ENCODE data around the gene RAP1GAP. TPM values are rescaled to one million over a fixed set of nuclear protein-coding genes. Genes with fewer than 3 reads are reported as not detected.
"Not testable (repeated sequence)": the region's sequence is repeated elsewhere in the genome, so short reads cannot be mapped to it uniquely, and the experiment has no call there.

The RAP1GAP gene
- total RNA-seq, 2 donors from 2014 or later, result 1.2 to 2.4 TPM

DNA sequence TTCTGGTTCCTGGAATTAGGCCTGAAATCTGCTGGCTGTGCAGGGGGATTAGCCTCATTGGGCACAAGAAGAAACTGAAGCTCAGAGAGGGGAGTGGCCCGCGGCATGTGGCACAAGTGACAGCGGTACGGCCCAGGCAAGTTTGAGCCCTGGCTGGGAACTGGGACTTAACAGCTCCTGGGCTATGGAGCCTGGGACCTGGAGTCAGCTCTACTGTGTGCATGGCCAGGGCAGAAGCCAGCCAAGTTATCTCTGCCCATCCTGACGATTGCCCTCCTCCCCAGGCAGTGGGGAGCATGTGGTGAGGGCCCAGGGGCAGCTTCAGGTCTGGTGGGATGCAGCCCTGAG lies 98.7 kb downstream of the RAP1GAP start:
- Mint-ChIP-seq H3K27me3 (ENCODE audit: low read depth) (peaks cover 11% of the 10 kb centered on the region), H3K9me3 (no peaks in the 10 kb centered on the region), H3K27ac (no peak overlapping the region), H3K4me1 (ENCODE audit: low read depth) (no peaks in the 10 kb centered on the region), H3K36me3 (ENCODE audit: insufficient read depth in 2 of 2) (no peaks in the 10 kb centered on the region), H3K4me3 (no peak overlapping the region)
- no peak for DNase-seq
- ATAC-seq (replicated peaks in 1 of 2), result no peak

- no peak overlapping the region for H3K4me3 Mint-ChIP-seq
- no peaks in the 10 kb centered on the region for H3K4me1 Mint-ChIP-seq (ENCODE audit: low read depth)
Observed at GRCh38 chr1:21569820-21570527, 99.2 kb downstream of the RAP1GAP start.

DNA sequence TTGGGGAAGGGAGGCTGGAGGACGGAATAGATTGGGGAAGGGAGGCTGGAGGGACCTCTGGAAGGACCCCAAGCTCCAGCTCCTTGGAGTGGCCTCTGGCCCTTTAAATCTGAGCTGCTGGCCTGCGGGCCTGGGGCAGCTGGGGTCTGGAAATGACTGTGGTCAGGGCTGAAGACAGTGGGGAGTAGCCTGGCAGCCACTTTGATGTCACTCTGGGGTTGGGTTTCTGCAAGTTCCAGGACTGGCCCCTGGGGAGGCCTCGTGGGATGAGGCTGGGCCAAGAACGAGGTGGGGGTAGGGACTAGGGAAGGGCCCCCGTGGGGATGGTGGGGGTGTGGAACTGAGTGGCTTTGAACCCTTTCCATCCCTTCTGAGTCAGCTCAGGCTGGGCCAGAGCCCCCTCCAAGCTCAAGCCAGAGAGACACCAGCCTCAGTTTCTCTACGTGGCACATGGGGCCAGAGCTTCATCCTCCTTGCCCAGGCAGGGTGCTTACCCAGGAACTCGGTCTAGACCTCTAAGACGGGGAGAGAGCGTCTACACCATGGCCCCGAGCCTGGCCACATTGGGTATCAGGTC lies 100.3 kb downstream of the RAP1GAP start:
- H3K4me1 Mint-ChIP-seq (ENCODE audit: low read depth), result no peaks in the 10 kb centered on the region
- ATAC-seq (replicated peaks in 1 of 2) (no peak), DNase-seq (no peak)
- H3K27ac Mint-ChIP-seq, result no peak overlapping the region
- no peaks in the 10 kb centered on the region for H3K36me3 Mint-ChIP-seq (ENCODE audit: insufficient read depth in 2 of 2)
- no peaks in the 10 kb centered on the region for H3K9me3 Mint-ChIP-seq
- peaks cover 11% of the 10 kb centered on the region for H3K27me3 Mint-ChIP-seq (ENCODE audit: low read depth)
- no peak overlapping the region for H3K4me3 Mint-ChIP-seq

More at GRCh38 chr1:21569820-21570527, 99.2 kb downstream of the RAP1GAP start:
- Mint-ChIP-seq H3K27ac (no peak overlapping the region), H3K27me3 (ENCODE audit: low read depth) (peaks cover 11% of the 10 kb centered on the region), H3K9me3 (no peaks in the 10 kb centered on the region), H3K36me3 (ENCODE audit: insufficient read depth in 2 of 2) (no peaks in the 10 kb centered on the region)
- ATAC-seq (replicated peaks in 1 of 2), result no peak
- no peak for DNase-seq

GRCh38 chr1:21568006-21568746 lies 101.0 kb downstream of the RAP1GAP start:
- Mint-ChIP-seq H3K36me3 (ENCODE audit: insufficient read depth in 2 of 2) (no peaks in the 10 kb centered on the region), H3K4me1 (ENCODE audit: low read depth) (no peaks in the 10 kb centered on the region), H3K9me3 (no peaks in the 10 kb centered on the region), H3K4me3 (no peak overlapping the region), H3K27me3 (ENCODE audit: low read depth) (peaks cover 11% of the 10 kb centered on the region), H3K27ac (no peak overlapping the region)
- no peak for DNase-seq
- ATAC-seq (replicated peaks in 1 of 2), result no peak

GRCh38 chr1:21567241-21568005 lies 101.7 kb downstream of the RAP1GAP start:
- ATAC-seq (replicated peaks in 1 of 2) (no peak), DNase-seq (no peak)
- H3K27me3 Mint-ChIP-seq (ENCODE audit: low read depth), result peaks cover 3% of the 10 kb centered on the region
- H3K4me1 Mint-ChIP-seq (ENCODE audit: low read depth), result no peaks in the 10 kb centered on the region
- no peaks in the 10 kb centered on the region for H3K9me3 Mint-ChIP-seq
- no peaks in the 10 kb centered on the region for H3K36me3 Mint-ChIP-seq (ENCODE audit: insufficient read depth in 2 of 2)
- H3K27ac Mint-ChIP-seq, result no peak overlapping the region
- H3K4me3 Mint-ChIP-seq, result no peak overlapping the region

DNA sequence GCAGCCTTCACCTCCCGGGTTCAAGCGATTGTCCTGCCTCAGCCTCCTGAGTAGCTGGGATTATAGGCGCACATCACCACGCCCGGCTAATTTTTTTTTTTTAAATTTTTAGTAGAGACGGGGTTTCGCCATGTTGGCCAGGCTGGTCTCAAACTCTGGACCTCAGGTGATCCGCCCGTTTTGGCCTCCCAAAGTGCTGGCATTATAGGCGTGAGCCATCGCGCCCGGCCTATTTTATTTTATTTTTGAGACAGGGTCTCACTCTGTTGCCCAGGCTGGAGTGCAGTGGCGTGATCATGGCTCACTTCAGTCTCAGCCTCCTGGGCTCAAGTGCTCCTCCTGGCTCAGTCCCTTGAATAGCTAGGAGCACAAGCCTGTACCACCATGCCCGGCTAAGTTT lies 102.8 kb downstream of the RAP1GAP start:
- H3K4me1 Mint-ChIP-seq (ENCODE audit: low read depth); H3K36me3 Mint-ChIP-seq (ENCODE audit: insufficient read depth in 2 of 2); H3K27ac Mint-ChIP-seq; H3K4me3 Mint-ChIP-seq; DNase-seq; H3K9me3 Mint-ChIP-seq; ATAC-seq (replicated peaks in 1 of 2); H3K27me3 Mint-ChIP-seq (ENCODE audit: low read depth): not testable (repeated sequence)

DNA sequence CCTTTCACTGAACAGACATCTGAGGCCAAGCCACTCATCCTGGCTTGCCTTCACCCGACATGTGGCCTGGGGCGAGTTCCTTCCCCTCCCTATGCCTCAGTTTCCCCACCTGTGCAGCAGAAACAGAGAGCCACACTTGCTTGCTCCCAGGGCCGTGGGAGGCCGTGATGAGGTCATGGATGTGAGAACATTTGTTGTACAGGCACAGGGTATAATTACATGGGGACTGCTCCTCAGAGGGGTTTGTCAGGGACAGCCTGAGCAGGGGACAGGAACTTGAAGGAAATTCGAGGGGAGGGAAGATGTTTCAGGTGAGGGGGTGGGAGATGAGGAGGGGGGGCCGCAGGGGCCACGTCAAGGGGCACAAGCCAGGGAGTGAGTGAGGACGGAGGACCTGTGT lies 103.9 kb downstream of the RAP1GAP start:
- no peaks in the 10 kb centered on the region for H3K36me3 Mint-ChIP-seq (ENCODE audit: insufficient read depth in 2 of 2)

DNA sequence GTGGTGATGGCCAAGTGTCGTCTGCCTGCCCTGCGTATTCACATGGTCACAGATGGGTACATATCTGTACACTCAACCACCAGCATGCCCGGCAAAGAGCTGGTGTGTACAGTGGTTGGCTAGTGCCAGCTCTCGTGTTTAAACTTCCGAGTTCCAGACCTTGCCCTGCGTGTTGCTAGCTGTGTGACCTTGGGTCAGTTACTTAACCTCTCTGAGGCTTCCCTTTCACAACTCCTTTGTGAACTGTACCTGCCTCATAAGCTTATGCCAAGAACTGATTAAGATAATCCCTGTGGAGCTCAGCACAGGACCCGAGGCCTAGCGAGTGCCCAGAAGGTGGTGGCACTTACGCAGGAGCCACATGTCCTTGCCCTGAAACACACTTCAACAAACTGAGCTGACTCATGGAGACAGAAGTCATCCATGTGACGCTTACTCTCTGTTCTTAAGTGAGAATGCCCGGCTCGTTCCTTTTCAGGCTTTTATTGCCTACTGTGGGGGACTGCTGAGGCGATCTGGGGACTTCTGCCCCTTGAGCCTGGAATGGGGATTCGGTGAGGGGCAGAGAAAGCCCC lies 104.5 kb downstream of the RAP1GAP start:
- ATAC-seq (replicated peaks in 1 of 2) (no peak), DNase-seq (no peak)
- Mint-ChIP-seq H3K27me3 (ENCODE audit: low read depth) (no peaks in the 10 kb centered on the region), H3K9me3 (no peaks in the 10 kb centered on the region), H3K4me1 (ENCODE audit: low read depth) (no peaks in the 10 kb centered on the region), H3K27ac (no peak overlapping the region), H3K4me3 (no peak overlapping the region), H3K36me3 (ENCODE audit: insufficient read depth in 2 of 2) (no peaks in the 10 kb centered on the region)

More for the DNA sequence above, 103.9 kb downstream of the RAP1GAP start:
- H3K4me3 Mint-ChIP-seq, result no peak overlapping the region
- no peaks in the 10 kb centered on the region for H3K4me1 Mint-ChIP-seq (ENCODE audit: low read depth)
- no peak for DNase-seq
- no peaks in the 10 kb centered on the region for H3K27me3 Mint-ChIP-seq (ENCODE audit: low read depth)
- no peak for ATAC-seq (replicated peaks in 1 of 2)
- no peak overlapping the region for H3K27ac Mint-ChIP-seq
- no peaks in the 10 kb centered on the region for H3K9me3 Mint-ChIP-seq

- no peak overlapping the region for H3K4me3 Mint-ChIP-seq
- H3K27me3 Mint-ChIP-seq (ENCODE audit: low read depth), result no peaks in the 10 kb centered on the region
- H3K4me1 Mint-ChIP-seq (ENCODE audit: low read depth), result no peaks in the 10 kb centered on the region
- H3K9me3 Mint-ChIP-seq, result no peaks in the 10 kb centered on the region
- no peak for DNase-seq
- H3K36me3 Mint-ChIP-seq (ENCODE audit: insufficient read depth in 2 of 2), result no peaks in the 10 kb centered on the region
- no peak overlapping the region for H3K27ac Mint-ChIP-seq
- no peak for ATAC-seq (replicated peaks in 1 of 2)
Observed at GRCh38 chr1:21563971-21564370, 105.2 kb downstream of the RAP1GAP start.

GRCh38 chr1:21562896-21563295 lies 106.3 kb downstream of the RAP1GAP start:
- Mint-ChIP-seq H3K4me3 (no peak overlapping the region), H3K36me3 (ENCODE audit: insufficient read depth in 2 of 2) (no peaks in the 10 kb centered on the region), H3K4me1 (ENCODE audit: low read depth) (no peaks in the 10 kb centered on the region), H3K9me3 (no peaks in the 10 kb centered on the region), H3K27ac (no peak overlapping the region), H3K27me3 (ENCODE audit: low read depth) (no peaks in the 10 kb centered on the region)
- DNase-seq (no peak), ATAC-seq (replicated peaks in 1 of 2) (no peak)

DNA sequence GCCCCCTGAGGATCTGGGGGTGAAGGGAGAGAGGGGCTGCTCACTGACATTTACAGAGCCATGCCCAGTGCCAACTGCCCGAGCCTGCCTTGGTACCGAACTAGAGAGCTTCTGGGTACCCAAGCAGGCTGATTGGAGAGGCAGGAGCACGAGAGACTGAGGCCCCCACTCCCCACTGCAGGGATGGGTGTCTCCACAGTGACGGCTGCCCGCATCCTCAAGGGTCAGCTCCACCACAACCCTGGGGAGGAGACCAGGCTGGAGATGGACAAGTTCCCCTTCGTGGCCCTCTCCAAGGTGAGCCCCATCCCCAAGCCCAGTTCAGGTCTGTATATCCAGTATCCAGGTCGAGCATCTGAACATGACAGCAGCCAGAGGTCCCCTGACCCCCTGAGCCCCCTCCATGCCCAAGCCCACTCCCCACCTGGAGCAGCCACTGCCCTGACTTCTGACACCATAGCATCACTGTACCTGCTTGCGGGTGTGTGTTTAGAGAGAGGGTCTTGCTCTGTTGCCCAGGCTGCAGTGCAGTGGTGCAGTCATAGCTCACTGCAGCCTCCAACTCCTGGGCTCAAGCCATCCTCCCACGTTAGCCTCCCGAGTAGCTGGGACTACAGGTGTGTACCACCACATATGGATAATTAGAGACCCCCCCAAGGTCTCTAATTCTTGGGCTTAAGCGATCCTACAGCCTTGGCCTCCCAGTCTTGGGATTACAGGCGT lies 108.1 kb downstream of the RAP1GAP start:
- peaks cover 6% of the 10 kb centered on the region for H3K27me3 Mint-ChIP-seq (ENCODE audit: low read depth)
- H3K4me1 Mint-ChIP-seq (ENCODE audit: low read depth), result no peaks in the 10 kb centered on the region
- H3K36me3 Mint-ChIP-seq (ENCODE audit: insufficient read depth in 2 of 2), result no peaks in the 10 kb centered on the region
- no peak overlapping the region for H3K4me3 Mint-ChIP-seq
- H3K9me3 Mint-ChIP-seq, result no peaks in the 10 kb centered on the region
- ATAC-seq (replicated peaks in 1 of 2) (no peak), DNase-seq (no peak)
- H3K27ac Mint-ChIP-seq, result no peak overlapping the region

DNA sequence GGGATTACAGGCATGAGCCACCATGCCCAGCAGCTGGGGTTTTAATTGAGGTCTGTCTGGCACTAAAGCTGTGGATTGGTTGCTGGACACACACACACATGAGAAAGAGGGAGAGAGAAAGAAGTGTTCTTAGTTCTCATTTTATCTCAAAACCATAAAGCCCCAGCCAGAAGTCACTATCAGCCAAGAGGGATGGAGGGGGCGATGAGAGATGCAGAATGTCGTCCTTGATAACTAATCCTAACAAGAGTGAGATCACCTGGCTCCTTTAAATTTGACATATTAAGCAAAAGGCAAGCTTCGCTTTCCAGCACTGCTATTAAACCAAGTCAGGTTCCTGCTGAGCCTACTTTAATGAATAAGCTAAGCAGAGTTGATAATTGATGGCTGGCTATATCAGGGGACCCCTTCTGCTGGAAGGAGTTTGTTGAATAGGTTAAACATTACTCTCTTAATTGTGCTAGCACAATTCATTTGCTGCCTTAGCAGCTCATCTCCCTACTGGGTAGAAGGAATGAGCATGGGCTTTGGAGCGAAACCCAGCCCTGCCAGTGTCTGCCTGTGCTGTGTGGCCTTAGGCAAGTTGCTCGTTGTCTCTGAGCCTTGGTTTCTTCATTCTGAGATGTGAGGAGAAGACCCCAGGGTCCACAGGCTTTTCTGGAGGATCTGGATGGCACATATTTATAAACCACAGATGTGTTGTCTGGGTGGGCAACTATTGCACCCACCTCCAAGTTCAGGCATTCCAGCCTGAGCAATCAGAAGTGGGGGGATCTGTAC lies 109.2 kb downstream of the RAP1GAP start:
- Mint-ChIP-seq H3K9me3 (no peaks in the 10 kb centered on the region), H3K4me3 (no peak overlapping the region), H3K36me3 (ENCODE audit: insufficient read depth in 2 of 2) (no peaks in the 10 kb centered on the region), H3K4me1 (ENCODE audit: low read depth) (no peaks in the 10 kb centered on the region), H3K27me3 (ENCODE audit: low read depth) (peaks cover 7% of the 10 kb centered on the region), H3K27ac (no peak overlapping the region)
- DNase-seq, result no peak
- ATAC-seq (replicated peaks in 1 of 2), result no peak

All from activated T-cell treated with anti-CD3 and anti-CD28 coated beads, Interleukin-2, amount 50 U/mL, for 72 hours (primary cell).